ENCODE data around the gene CCDC27.

Gene CCDC27

DNA sequence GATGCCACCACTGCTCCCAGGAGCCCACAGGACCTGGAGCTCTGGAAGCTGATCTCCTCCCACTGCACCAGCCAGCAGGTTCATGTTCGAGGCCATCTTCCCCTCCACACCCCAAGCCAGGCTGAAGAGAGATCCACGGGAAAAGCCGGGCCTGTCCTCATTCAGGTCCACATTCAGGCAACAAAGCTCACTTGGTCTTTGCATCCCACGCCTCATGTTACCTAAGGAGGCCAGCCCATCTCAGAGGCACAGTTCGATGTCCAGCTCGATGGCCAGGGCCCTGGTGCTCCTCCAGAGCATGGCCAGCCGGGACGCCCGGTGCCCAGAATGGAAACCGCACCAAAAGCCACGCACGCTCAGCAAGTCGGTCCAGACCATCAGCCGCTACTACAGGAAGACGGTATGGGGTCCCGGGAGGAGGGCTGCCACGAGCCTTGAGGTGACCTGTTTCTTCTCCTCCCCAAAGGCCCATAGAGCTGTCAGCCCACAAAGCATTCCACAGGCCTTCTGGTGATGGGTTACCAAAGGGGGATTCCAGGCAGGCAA is at the start of gene CCDC27:
TSS of gene CCDC27 (plus strand) at position 51 of the 546 bp plus-strand sequence. CDS start at position 83, 32 bp downstream.
- ATAC-seq = no peak

- no peak for ATAC-seq
Observed at GRCh38 chr1:3702528-3702927, 49.7 kb upstream of the CCDC27 start.

DNA sequence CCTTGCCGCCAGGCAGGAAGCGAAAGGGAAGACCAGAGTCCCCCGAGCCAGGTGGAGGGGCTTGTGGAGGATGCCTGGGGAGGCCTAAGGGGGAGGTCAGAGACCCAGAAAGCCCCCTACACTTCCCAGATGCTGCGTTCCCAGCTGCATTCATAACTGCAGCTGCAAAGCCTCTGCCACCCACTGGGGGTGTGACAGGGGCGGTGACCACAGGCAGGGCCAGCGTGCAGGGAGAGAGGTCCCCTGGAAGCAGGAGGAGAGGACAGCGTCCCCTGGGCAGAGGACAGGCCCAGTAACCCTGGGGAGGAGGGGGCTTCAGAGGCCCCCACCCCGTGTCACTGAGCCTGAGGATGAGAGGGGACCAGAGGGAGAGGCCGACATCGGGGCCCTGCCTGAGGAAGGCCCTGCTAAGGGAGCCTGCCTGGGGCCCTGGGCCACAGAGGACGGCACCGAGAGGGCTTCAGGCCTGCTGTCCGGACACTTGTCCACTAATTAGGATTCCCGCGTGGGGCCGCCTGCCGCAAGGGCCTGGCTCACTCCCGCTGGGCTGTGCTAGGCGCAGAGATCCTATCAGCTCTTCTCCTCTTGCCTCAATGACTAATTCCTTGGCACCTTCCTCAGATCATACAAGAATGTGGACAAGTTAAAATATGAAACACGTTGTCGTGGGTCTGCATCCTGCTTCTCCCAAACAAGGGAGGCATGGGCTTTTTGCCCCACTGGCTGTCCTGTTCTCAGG is 49.1 kb upstream of the CCDC27 start:
- no peak for ATAC-seq

DNA sequence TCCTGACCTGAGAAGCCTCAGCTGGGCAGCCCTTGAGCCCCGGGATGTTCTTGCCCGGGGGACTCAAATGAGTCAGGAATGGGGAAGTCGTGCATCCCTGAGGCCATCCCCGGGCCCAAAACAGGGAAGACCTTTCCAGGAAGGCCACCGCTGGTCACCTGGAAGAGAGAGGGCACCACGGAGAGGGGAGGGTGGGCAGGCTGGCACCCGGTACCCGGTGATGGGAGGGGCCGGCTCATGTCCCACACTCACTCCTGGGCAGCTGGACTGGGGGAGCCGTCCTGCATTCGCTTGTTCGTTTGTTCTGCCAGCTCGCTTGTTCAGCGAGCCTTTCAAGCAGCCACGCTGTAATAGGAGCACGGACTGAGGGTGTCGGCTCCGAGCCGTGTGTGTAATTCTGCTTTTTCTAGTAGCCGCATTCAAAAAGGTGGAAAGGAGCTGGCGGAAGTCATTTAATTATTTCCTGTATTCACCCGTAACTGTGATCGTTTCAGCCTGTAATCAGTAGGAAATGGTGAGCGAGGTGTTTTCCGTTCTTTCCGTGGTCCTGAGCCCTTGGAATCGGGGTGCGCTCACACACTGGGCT is 48.4 kb upstream of the CCDC27 start:
- ATAC-seq = peak in 1 of 2 donors; percentile 17

DNA sequence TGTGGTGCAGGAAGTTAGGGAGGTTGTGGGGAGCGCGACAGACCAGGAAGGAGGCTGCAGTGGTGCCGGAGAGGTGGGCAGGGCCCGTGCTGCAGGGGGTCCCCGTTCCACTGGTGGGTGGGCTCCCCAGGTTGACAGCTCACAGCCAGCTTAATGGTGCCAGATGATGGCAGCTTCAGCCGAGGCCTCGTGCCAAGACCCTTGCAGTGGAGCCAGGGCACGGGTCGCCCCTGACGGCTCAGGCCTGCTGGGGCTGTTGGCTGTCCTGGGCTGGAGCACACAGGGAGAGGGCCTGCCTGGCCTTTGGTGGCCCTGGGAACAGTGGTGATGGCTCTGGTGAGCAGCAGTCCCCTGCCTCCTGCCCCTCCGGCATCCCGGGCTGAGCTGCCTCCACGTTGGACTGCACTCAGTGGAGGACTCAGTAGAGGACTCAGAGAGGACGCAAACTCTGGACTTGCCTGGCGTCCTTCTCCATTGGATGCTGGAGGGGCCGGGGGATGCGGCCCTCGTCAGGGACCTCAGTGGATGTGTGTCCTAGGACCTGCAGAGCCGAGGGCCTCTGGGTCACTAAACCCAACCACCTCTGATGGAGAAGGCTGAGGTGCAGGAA is 46.8 kb upstream of the CCDC27 start:
- ATAC-seq = no peak

DNA sequence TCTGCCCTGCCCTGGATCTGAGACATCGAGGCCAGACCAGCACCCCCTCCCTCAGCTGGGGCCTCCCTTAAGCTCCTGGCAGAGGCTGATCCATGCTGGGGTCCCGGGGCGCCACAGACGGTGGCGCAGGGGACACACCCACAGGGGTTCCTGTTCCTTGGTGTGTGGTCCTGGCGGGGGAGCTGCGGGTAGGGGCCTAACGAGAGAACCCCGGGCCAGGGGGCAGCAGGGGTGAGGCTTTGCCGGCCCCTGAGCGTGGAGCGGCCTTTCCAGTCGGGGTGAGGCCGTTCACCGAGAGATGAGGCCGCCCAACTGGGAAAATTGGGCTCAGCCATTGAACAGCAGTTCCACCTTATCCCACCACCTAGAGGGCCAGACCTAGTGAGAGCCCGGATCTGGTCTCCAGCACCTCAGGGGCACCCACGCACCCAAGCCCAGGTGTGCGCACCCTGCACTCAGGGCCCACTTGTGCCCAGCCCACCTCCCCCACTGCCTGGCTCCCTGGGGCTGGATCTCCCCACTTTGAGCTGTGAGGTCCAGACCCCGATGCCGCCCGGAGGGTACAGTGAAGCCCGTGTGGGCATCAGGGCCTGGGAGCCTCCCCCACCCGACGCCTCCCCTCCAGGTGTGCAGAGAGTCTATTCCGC is 45.5 kb upstream of the CCDC27 start:
- ATAC-seq = no peak

DNA sequence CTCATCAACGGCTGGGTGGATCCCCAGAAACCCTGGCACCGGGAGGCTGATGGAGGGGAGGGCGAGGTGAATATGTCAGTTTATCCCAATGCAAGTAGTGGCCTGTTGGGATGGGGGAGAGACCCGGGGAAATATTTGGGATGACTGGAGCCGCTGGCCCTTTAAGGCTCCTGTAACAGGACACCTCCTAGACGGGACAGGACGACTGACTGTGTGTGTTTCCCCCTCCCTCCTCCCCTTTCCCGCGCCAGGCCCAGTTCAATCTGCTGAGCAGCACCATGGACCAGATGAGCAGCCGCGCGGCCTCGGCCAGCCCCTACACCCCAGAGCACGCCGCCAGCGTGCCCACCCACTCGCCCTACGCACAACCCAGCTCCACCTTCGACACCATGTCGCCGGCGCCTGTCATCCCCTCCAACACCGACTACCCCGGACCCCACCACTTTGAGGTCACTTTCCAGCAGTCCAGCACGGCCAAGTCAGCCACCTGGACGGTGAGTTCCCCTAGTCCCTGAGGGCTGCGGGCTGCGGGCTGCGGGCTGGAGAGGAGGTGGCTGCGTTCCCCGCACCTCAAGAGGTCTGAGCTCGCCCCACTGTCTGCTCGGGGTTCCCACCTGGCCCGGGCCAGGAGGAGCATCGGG is 44.8 kb upstream of the CCDC27 start:
- ATAC-seq = no peak

GRCh38 chr1:3707939-3708328 is 44.3 kb upstream of the CCDC27 start:
- no peak for ATAC-seq

DNA sequence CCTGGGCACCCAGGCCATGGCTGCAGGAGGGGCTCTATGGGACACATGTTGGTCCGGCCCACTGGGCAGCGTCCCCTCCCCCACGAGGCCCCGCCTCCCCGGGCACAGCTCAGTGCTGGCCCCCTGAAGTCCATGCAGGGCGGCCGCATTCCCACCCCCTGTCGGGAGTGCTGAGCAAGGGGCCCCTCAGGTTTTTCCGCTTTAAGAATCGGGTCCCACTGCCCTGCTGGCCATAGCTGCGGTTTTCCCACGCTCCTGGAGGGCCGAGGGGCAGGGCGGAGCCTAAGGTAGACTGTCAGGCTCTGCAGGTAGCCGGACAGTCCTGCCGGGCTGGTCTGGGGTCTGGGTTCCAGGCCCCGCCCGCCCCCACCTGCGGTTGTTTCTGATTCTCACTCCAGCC is 43.5 kb upstream of the CCDC27 start:
- no peak for ATAC-seq

- ATAC-seq = no peak
Observed at GRCh38 chr1:3710251-3710650, 42.0 kb upstream of the CCDC27 start.

DNA sequence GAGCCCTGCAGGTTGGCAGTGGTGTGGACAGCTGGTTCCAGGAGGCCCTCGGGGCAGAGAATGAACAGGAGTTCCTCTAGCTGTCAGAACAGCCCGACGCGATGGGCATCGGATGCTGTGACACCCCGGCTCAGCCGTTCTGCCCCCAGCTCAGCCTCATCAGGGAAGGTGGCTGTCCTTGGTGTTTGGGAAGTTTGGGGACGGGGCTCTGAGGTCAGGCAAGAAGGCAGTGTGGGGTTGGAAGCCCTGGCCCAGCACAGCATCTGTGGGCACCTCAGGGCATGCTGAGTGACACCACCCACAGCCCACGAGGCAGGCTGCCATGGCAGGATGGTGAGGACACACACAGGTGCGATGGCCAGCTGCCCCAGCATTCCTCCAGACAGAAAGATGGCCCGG is 40.9 kb upstream of the CCDC27 start:
- no peak for ATAC-seq

DNA sequence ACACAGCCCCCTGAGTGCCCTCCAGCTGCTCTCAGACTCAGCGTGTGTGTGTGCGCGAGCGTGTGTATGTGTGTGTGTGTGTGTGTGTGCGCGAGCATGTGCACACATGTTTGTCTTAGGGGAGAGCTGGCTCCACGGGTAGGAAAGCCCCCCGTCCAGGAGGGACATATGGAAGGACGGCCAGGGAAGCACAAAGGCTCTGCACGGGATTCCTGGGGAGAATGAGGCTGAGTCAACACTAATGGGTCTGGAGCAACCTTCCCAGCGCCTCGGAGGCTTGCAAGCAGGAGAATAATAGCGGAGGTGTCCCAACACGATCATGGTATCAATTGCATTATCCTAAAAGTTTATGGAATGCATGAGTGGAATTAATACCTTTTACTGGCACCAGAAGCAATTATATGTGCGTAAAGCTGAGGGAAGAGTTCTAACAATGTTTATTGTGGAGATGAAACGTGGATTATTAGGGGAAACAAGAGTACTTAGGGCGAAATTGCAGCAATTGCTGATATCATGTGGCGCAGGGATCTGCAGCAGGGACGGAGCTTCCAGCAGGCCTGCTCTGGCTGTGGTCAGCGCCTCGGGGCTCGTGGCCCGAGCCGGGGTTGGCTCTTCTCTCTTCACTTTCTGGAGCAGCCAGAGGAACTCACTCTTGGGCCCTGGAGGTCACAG is 40.3 kb upstream of the CCDC27 start:
- ATAC-seq = no peak

DNA sequence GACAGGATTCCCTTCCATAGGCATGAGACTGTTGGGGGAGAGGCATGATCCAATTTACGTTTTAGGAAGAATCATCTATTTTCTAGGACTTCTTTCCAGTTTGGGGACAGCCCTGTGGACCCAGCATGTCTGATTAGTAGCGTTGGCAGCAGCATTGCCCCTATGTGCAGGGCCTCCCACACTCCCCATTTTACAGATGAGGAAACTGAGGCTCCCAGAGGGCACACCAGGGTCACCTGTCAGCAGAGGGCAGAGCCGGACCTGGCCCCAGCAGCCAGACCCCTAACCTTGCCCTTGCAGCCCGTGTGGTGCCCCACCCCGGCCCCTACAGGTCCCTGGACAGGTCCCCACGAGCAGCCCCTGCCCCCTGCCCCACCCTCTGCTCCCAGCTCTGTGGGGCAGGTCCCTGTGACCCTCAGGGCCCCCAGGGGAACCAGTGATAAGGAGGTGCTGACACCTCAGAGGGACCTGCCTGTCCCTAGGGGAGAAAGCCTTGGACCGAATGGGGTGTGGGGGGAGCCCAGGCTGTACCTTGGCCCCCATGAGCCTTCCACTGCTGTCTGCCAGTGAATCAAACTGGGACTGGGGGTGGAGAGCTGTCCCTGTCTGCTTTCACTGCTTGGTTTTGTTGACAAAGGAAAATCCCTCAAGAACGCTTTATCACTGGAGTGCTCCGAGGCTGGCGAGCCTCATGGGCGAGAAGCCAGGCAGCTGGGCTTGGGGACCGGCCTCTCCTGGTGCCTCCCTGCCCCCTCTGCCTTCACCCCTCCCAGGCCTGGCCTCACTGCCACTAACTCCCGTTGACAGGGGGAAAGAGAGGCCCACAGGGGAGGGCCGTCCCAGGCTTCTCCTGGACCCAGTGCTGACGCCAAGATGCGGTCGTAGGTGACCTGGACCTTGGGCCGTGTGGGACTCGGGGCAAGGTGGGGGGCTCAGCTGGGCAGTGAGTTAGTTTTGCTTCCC is 39.4 kb upstream of the CCDC27 start:
- no peak for ATAC-seq

GRCh38 chr1:3713840-3714239 is 38.4 kb upstream of the CCDC27 start:
- no peak for ATAC-seq

- no peak for ATAC-seq
Observed at GRCh38 chr1:3714284-3714741, 37.9 kb upstream of the CCDC27 start.

DNA sequence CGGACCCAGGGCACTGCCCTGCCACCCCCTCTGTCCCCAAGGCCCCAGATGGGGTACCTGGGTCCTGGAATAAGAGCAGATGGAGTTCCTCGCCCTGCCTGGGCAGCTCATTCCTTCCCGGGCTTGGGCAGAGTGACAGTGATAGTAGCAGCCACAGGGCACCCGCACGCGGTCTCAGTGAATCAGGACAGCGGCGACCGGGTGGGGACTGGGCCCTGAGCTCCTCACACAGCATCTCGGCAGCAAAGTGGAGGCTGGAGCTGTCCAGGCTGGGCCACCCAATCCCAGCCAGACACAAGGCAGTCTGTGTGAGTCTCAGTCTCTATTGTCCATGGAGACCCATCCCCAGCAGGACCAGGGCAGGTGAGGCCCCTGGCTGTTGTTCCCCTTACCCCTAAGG is 37.4 kb upstream of the CCDC27 start:
- no peak for ATAC-seq

DNA sequence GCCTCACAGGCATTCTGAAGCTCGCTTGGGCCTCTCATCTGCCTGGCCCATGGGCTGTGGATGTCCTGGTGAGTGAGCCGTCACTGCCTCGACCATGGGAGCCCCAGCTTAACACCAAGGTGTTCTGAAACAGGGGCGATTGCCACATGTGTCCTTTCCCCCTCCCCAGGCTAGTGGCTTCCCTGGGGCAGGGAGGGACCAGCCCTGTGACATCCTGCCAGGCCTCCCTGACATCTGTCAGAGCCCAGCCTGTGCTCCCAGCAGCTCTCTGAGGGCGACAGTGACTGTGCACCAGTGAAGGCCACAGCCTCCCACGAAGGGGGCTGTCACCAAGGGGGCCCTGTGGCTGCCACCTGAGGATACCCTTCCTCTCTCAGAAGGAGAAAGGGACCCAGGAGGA is 35.9 kb upstream of the CCDC27 start:
- no peak for ATAC-seq

DNA sequence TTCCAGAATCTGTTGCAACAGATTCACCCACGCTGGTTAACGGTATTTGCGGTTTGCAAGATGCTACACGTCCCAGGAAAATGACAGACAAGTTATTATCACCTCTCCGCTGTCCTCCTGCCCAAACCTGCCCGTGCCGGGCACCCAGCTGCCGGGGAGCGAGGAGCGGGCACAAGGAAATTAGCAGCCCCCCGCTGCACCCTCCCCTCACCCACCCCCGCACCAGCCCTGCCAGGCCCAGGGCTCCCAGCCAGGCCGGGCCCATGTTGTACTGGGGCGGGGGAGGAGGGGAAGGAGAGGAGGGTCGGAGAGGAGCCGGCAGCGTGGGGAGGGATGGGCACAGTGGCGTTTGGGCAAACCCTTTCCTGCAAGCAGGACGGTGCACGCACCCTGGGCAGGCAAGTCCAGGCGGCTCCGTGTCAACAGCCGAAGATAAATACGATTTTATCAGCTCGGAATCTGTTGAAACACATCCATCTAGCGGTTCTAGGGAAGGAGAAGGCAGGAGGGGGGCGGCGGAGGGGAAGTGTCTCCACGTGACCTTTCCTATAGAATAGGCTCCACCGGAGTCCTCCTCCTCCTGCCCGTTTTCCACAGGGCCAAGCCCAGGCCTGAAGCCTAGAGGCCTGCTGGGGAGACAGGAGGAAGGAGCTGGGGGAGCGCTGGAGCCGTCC is 35.1 kb upstream of the CCDC27 start:
- no peak for ATAC-seq

DNA sequence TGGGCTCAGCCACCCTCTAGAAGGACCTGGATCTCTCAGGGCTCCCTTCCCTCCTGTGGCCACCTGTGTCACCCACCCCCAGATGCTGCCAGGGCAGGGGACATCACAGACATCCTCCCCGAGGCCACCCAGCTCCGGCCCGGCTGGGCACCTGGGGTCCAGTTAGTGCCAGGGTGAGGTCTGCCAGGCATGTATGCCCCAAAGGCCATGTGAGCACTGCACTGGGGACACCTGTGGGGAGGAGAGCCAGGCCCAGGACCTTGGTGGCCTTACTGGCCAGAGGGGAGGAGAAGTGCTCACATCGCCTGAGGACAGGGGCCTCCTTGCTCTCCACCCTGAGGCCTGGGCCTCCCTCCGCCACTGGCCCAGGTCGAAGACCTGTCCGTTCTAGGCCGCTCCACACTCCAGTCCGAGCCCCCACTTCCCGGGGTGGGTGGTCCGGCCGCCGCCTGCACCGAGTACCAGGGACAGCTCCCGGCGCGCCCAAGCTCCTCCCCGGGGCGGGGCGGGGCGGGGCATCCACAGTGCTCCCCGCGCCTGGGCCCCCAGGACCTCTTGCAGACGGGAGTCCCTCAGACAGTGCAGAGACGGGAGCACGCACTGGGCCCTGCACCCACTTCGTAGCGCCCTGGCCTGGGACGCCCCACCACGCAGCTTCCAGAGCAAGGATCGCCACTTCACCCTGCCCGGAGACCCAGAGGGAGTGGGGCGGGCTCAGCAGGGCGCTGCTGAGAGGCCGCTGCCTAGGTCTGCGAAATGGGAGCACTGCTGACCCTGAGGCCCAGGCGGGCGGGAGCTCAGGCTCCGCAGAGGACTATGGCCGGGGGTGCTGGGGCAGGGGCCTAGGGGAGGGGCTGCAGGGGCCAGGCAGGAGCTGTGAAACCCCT is 34.3 kb upstream of the CCDC27 start:
- ATAC-seq = peak in 1 of 2 donors; percentile 35
